Amniotic epithelial cell (primary cell): Measurements from ENCODE around the gene RGSL1.

Experiments
- DNase-seq: peaks from one replicate; pipeline ENCODE4 v3.0.0-alpha.2; 2010; ENCODE audit warnings: low read depth

RGSL1 gene

GRCh38 chr1:182450087-182450486 lies at the start of gene RGSL1:
Gene RGSL1, plus strand, starts transcription at chr1:182450146. Its CDS starts 20 bp downstream, at chr1:182450166.
- no peak for DNase-seq

- no peak for DNase-seq
Observed at GRCh38 chr1:182400567-182400966, 49.4 kb upstream of the RGSL1 start, which contains the start of gene TEDDM1. Gene TEDDM1, minus strand, starts transcription at chr1:182400667. Its CDS starts 182 bp downstream, at chr1:182400485.

GRCh38 chr1:182404781-182405180 lies 45.2 kb upstream of the RGSL1 start:
- DNase-seq = no peak

- DNase-seq = no peak
Observed at GRCh38 chr1:182405578-182405977, 44.4 kb upstream of the RGSL1 start.

GRCh38 chr1:182406012-182406411 lies 43.9 kb upstream of the RGSL1 start:
- DNase-seq = no peak

GRCh38 chr1:182407724-182408123 lies 42.2 kb upstream of the RGSL1 start:
- DNase-seq = no peak

- no peak for DNase-seq
Observed at GRCh38 chr1:182408435-182409075, 41.4 kb upstream of the RGSL1 start.

- no peak for DNase-seq
Observed at GRCh38 chr1:182410138-182410537, 39.8 kb upstream of the RGSL1 start.

- no peak for DNase-seq
Observed at GRCh38 chr1:182410620-182411273, 39.2 kb upstream of the RGSL1 start.

- DNase-seq = no peak
Observed at GRCh38 chr1:182413486-182413885, 36.5 kb upstream of the RGSL1 start.

- no peak for DNase-seq
Observed at GRCh38 chr1:182413969-182414368, 36.0 kb upstream of the RGSL1 start.

- DNase-seq = no peak
Observed at GRCh38 chr1:182415789-182416188, 34.2 kb upstream of the RGSL1 start.

- no peak for DNase-seq
Observed at GRCh38 chr1:182426442-182427430, 23.2 kb upstream of the RGSL1 start.

GRCh38 chr1:182428043-182428442 lies 21.9 kb upstream of the RGSL1 start:
- no peak for DNase-seq

GRCh38 chr1:182430263-182431068 lies 19.5 kb upstream of the RGSL1 start:
- peak; percentile 44 for DNase-seq

GRCh38 chr1:182431278-182431677 lies 18.7 kb upstream of the RGSL1 start:
- DNase-seq = no peak

GRCh38 chr1:182433580-182433979 lies 16.4 kb upstream of the RGSL1 start:
- no peak for DNase-seq

GRCh38 chr1:182438326-182438725 lies 11.6 kb upstream of the RGSL1 start:
- DNase-seq = no peak

GRCh38 chr1:182441719-182442118 lies 8.2 kb upstream of the RGSL1 start:
- no peak for DNase-seq

GRCh38 chr1:182442333-182442732 lies 7.6 kb upstream of the RGSL1 start:
- no peak for DNase-seq

- DNase-seq = no peak
Observed at GRCh38 chr1:182444497-182444896, 5.4 kb upstream of the RGSL1 start.
